IPS-18a (cell line): ENCODE results near the gene GPX4.
"Not testable (repeated sequence)": the region's sequence is repeated elsewhere in the genome, so short reads cannot be mapped to it uniquely, and the experiment has no call there.

Experiments used
- H3K27ac ChIP-seq: one replicate; pipeline ENCODE4 v1.5.1; 2013; ENCODE audit warnings: low read length
- H3K27me3 ChIP-seq: one replicate; pipeline ENCODE4 v1.6.1; 2013; ENCODE audit warnings: mild to moderate bottlenecking, low read length; ENCODE audit not compliant: control insufficient read depth, insufficient read depth
- H3K36me3 ChIP-seq: one replicate; pipeline ENCODE4 v1.6.1; 2013; ENCODE audit warnings: low read depth, low read length; ENCODE audit not compliant: control insufficient read depth
- H3K4me1 ChIP-seq: one replicate; pipeline ENCODE4 v1.6.1; 2013; ENCODE audit warnings: low read depth, low read length; ENCODE audit not compliant: control insufficient read depth
- H3K4me3 ChIP-seq: one replicate; pipeline ENCODE4 v1.5.1; 2013; ENCODE audit warnings: low read length
- H3K9ac ChIP-seq: one replicate; pipeline ENCODE4 v1.6.1; 2013; ENCODE audit warnings: mild to moderate bottlenecking, low read length, moderate library complexity
- H3K9me3 ChIP-seq: one replicate; pipeline ENCODE4 v1.6.1; 2013; ENCODE audit warnings: low read depth, low read length; ENCODE audit not compliant: control insufficient read depth

GPX4 gene

GRCh38 chr19:1109032-1109551, 5.3 kb downstream of the GPX4 start:
- Histone ChIP-seq H3K9me3 (no peaks in the 10 kb centered on the region), H3K27me3 (no peaks in the 10 kb centered on the region), H3K9ac (no peak overlapping the region), H3K36me3 (peaks cover 16% of the 10 kb centered on the region), H3K4me1 (peaks cover 5% of the 10 kb centered on the region), H3K4me3 (no peak overlapping the region), H3K27ac (no peak overlapping the region)

GRCh38 chr19:1109697-1110671, 6.2 kb downstream of the GPX4 start:
- Histone ChIP-seq H3K27me3 (no peaks in the 10 kb centered on the region), H3K36me3 (peaks cover 16% of the 10 kb centered on the region), H3K27ac (no peak overlapping the region)

GRCh38 chr19:1110809-1111640, 7.2 kb downstream of the GPX4 start:
- H3K4me3 ChIP-seq, result no peak overlapping the region
- H3K9ac ChIP-seq, result no peak overlapping the region
- H3K27me3 ChIP-seq, result no peaks in the 10 kb centered on the region
- no peak overlapping the region for H3K27ac ChIP-seq
- no peaks in the 10 kb centered on the region for H3K9me3 ChIP-seq
- peaks cover 5% of the 10 kb centered on the region for H3K4me1 ChIP-seq
- peaks cover 14% of the 10 kb centered on the region for H3K36me3 ChIP-seq

More at GRCh38 chr19:1109697-1110671, 6.2 kb downstream of the GPX4 start:
- peaks cover 5% of the 10 kb centered on the region for H3K4me1 ChIP-seq
- H3K9ac ChIP-seq, result no peak overlapping the region
- H3K9me3 ChIP-seq, result no peaks in the 10 kb centered on the region
- no peak overlapping the region for H3K4me3 ChIP-seq

DNA sequence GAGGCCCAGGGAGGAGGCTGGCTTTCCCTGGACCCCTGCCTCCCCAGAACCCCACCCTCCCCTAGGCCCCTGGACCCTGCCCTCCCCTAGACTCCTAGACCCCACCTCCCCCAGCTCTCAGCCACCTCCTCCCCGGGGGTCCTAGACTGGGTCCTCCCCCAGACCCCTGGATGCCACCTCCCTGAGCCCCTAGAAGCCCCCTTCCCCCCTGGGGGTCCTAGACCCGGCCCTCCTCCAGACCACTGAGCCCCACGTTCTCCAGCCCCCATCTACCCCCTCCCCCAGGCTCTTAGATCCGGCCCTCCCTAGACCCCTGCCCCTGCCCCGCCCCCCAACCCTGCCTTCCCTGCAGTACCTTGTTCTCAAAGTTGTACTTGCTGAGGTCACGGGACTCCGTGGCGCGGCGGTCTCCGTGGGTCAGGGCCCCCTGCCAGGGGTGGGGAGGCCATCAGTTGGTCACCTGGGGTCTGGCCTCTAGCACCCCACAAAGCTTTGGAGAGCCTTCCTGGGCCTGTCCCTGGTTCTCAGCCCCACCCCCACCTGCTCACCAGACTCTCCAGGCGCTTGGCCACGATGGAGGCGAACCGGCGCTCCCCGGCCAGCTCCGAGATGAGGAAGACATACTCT, 8.0 kb downstream of the GPX4 start:
- Histone ChIP-seq H3K9me3 (no peaks in the 10 kb centered on the region), H3K9ac (no peak overlapping the region), H3K36me3 (peaks cover 7% of the 10 kb centered on the region), H3K27me3 (no peaks in the 10 kb centered on the region), H3K27ac (no peak overlapping the region), H3K4me3 (no peak overlapping the region), H3K4me1 (peaks cover 5% of the 10 kb centered on the region)

GRCh38 chr19:1112268-1113029, 8.7 kb downstream of the GPX4 start:
- H3K27ac ChIP-seq, result no peak overlapping the region

GRCh38 chr19:1113030-1113985, 9.5 kb downstream of the GPX4 start:
- H3K4me3 ChIP-seq, result no peak overlapping the region
- H3K27ac ChIP-seq, result no peak overlapping the region
- H3K9me3 ChIP-seq, result no peaks in the 10 kb centered on the region
- no peak overlapping the region for H3K9ac ChIP-seq
- peaks cover 2% of the 10 kb centered on the region for H3K36me3 ChIP-seq
- peaks cover 5% of the 10 kb centered on the region for H3K4me1 ChIP-seq
- H3K27me3 ChIP-seq, result no peaks in the 10 kb centered on the region

More at GRCh38 chr19:1112268-1113029, 8.7 kb downstream of the GPX4 start:
- H3K27me3 ChIP-seq, result no peaks in the 10 kb centered on the region
- no peak overlapping the region for H3K4me3 ChIP-seq
- H3K4me1 ChIP-seq, result peaks cover 5% of the 10 kb centered on the region
- peaks cover 3% of the 10 kb centered on the region for H3K36me3 ChIP-seq
- H3K9ac ChIP-seq, result no peak overlapping the region
- no peaks in the 10 kb centered on the region for H3K9me3 ChIP-seq

- peaks cover 1% of the 10 kb centered on the region for H3K36me3 ChIP-seq
- H3K27me3 ChIP-seq, result no peaks in the 10 kb centered on the region
- no peak overlapping the region for H3K4me3 ChIP-seq
- no peaks in the 10 kb centered on the region for H3K9me3 ChIP-seq
- H3K9ac ChIP-seq, result no peak overlapping the region
- peaks cover 5% of the 10 kb centered on the region for H3K4me1 ChIP-seq
- H3K27ac ChIP-seq, result no peak overlapping the region
These were observed 10.2 kb downstream of the GPX4 start for GRCh38 chr19:1113986-1114483.

DNA sequence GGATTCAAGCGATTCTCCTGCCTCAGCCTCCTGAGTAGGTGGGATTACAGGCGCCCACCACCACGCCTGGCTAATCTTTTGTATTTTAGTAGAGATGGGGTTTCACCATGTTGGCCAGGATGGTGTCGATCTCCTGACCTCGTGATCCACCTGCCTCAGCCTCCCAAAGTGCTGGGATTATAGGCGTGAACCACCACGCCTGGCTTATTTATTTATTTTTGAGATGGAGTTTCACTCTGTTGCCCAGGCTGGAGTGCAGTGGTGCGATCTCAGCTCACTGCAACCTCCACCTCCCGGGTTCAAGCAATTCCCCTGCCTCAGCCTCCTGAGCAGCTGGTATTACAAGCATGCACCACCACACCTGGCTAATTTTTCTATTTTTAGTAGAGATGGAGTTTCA, 10.9 kb downstream of the GPX4 start:
- H3K4me1 ChIP-seq, H3K36me3 ChIP-seq, H3K4me3 ChIP-seq, H3K27me3 ChIP-seq, H3K9me3 ChIP-seq, H3K9ac ChIP-seq, H3K27ac ChIP-seq: not testable (repeated sequence)

- Histone ChIP-seq H3K27ac (no peak overlapping the region), H3K36me3 (peaks cover 6% of the 10 kb centered on the region)
These were observed 12.0 kb downstream of the GPX4 start for GRCh38 chr19:1115646-1116420.

More at GRCh38 chr19:1115646-1116420, 12.0 kb downstream of the GPX4 start:
- Histone ChIP-seq H3K9me3 (no peaks in the 10 kb centered on the region), H3K4me1 (peaks cover 5% of the 10 kb centered on the region), H3K9ac (no peak overlapping the region), H3K4me3 (no peak overlapping the region), H3K27me3 (no peaks in the 10 kb centered on the region)
